OCI-LY7 (cell line): Measurements from ENCODE around the gene GJB4. TPM values are rescaled to one million over a fixed set of nuclear protein-coding genes. Genes with fewer than 3 reads are reported as not detected.

Experiments used
- BruUV-seq: library from RNA; stranded (reverse); fragments of 400-500 nt; replicated peaks from 2 replicates; lab custom pipeline; 2021; lab: Mats Ljungman, UMichigan
- CTCF ChIA-PET: fragments of 300-600 bp; sonication (Branson Sonifier 250); formaldehyde crosslinking; loops from one replicate; lab custom pipeline; 2022; ENCODE audit warnings: antibody characterized with exemption; ENCODE audit not compliant: unreplicated experiment; lab: Charles Lee
- POLR2A ChIA-PET: fragments of 300-600 bp; sonication (Branson Sonifier 250); formaldehyde crosslinking; loops from one replicate; lab custom pipeline; 2022; ENCODE audit warnings: antibody characterized with exemption; lab: Charles Lee
- DNase-seq: peaks from one replicate; pipeline ENCODE4 v3.0.0-alpha.2; 2015; ENCODE audit warnings: low spot score
- H2AFZ ChIP-seq: fragments of 200-600 bp; sonication (generic), shearing (Covaris generic); 2 replicates; pipeline ENCODE4 v1.6.1; 2014; ENCODE audit warnings: mild to moderate bottlenecking, antibody characterized with exemption, low read length, moderate library complexity
- H3K27ac ChIP-seq: fragments of 200-600 bp; sonication (generic); 2 replicates; pipeline ENCODE4 v1.5.1; 2014; ENCODE audit warnings: mixed run types, low read depth, mild to moderate bottlenecking, moderate library complexity, low read length, inconsistent platforms; ENCODE audit not compliant: poor library complexity, severe bottlenecking
- H3K36me3 ChIP-seq: fragments of 200-600 bp; sonication (generic); 2 replicates; pipeline ENCODE4 v1.6.1; 2014; ENCODE audit warnings: mild to moderate bottlenecking, antibody characterized with exemption, low read length, moderate library complexity, mixed read lengths; ENCODE audit not compliant: insufficient read depth
- H3K4me1 ChIP-seq: fragments of 200-600 bp; sonication (generic); 2 replicates; pipeline ENCODE4 v1.5.1; 2014; ENCODE audit warnings: mild to moderate bottlenecking, low read length; ENCODE audit not compliant: insufficient read depth, poor library complexity, severe bottlenecking
- H3K4me2 ChIP-seq: fragments of 200-600 bp; sonication (generic); 2 replicates; pipeline ENCODE4 v1.6.1; 2014; ENCODE audit warnings: mild to moderate bottlenecking, low read length
- H3K4me3 ChIP-seq: fragments of 200-600 bp; sonication (generic); 2 replicates; pipeline ENCODE4 v1.5.1; 2014; ENCODE audit warnings: mild to moderate bottlenecking, low read depth, low read length; ENCODE audit not compliant: poor library complexity, severe bottlenecking
- H3K79me2 ChIP-seq: fragments of 200-600 bp; sonication (generic); 2 replicates; pipeline ENCODE4 v1.6.1; 2016; ENCODE audit warnings: low read depth, mild to moderate bottlenecking, low read length, moderate library complexity, mixed read lengths; ENCODE audit not compliant: insufficient read depth
- H3K9me2 ChIP-seq: fragments of 200-600 bp; sonication (generic); 2 replicates; pipeline ENCODE4 v1.6.1; 2016; ENCODE audit warnings: mild to moderate bottlenecking, low read length, mixed read lengths; ENCODE audit not compliant: insufficient read depth
- H3K9me3 ChIP-seq: fragments of 200-600 bp; sonication (generic); 2 replicates; pipeline ENCODE4 v1.6.1; 2014; ENCODE audit warnings: mild to moderate bottlenecking, mixed run types, low read length, mixed read lengths
- H4K20me1 ChIP-seq: fragments of 200-600 bp; sonication (generic); 2 replicates; pipeline ENCODE4 v1.6.1; 2014; ENCODE audit warnings: mild to moderate bottlenecking, antibody characterized with exemption, low read length, moderate library complexity, mixed read lengths; ENCODE audit not compliant: insufficient read depth
- EZH2phosphoT487 ChIP-seq: fragments of 200-600 bp; sonication (generic); IDR thresholded peaks from 2 replicates; pipeline ENCODE4 v1.6.1; 2018; ENCODE audit warnings: low read depth, borderline replicate concordance, mild to moderate bottlenecking, mixed run types, antibody characterized with exemption, low read length, moderate library complexity, mixed read lengths
- intact Hi-C: fragments of 100-400 bp; cut with micrococcal nuclease; formaldehyde crosslinking; loops from one replicate; pipeline ENCODE4 v1.10.0; 2022; ENCODE audit not compliant: unreplicated experiment
- total RNA-seq, 2 experiments: library from RNA; depleted of rRNA in 1 of 2; stranded (reverse); fragments of >200 nt in 1 of 2; shearing (Covaris generic) in 1 of 2; gene quantifications; 2 replicates each; pipeline ENCODE4 v1.2.3, GENCODE V29; 2014 to 2022
- TF ChIP-seq, protein P1 (sequence below): fragments of 200-600 bp; sonication (generic); conservative IDR thresholded peaks from 2 replicates; pipeline ENCODE4 v1.5.1; 2014; ENCODE audit warnings: mild to moderate bottlenecking, antibody characterized with exemption, low read length, moderate library complexity, mixed read lengths

Gene GJB4
- total RNA-seq, 2 experiments from 2014 or later, result not detected

DNA sequence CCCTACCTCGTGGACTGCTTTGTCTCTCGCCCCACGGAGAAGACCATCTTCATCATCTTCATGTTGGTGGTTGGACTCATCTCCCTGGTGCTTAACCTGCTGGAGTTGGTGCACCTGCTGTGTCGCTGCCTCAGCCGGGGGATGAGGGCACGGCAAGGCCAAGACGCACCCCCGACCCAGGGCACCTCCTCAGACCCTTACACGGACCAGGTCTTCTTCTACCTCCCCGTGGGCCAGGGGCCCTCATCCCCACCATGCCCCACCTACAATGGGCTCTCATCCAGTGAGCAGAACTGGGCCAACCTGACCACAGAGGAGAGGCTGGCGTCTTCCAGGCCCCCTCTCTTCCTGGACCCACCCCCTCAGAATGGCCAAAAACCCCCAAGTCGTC lies 35.2 kb downstream of the GJB4 start:
- Histone ChIP-seq H3K79me2 (no peaks in the 10 kb centered on the region), H3K9me2 (no peaks in the 10 kb centered on the region), H2AFZ (no peak overlapping the region), H3K36me3 (no peaks in the 10 kb centered on the region), H3K27ac (no peak overlapping the region), H3K4me2 (no peak overlapping the region), H3K9me3 (no peaks in the 10 kb centered on the region), H4K20me1 (no peaks in the 10 kb centered on the region), H3K4me1 (no peaks in the 10 kb centered on the region), H3K4me3 (no peak overlapping the region)
- CTCF ChIA-PET, result no interaction called here
- intact Hi-C loops, result no loop called here
- TF ChIP-seq EZH2phosphoT487, result no peak
- TF ChIP-seq, protein P1, sequence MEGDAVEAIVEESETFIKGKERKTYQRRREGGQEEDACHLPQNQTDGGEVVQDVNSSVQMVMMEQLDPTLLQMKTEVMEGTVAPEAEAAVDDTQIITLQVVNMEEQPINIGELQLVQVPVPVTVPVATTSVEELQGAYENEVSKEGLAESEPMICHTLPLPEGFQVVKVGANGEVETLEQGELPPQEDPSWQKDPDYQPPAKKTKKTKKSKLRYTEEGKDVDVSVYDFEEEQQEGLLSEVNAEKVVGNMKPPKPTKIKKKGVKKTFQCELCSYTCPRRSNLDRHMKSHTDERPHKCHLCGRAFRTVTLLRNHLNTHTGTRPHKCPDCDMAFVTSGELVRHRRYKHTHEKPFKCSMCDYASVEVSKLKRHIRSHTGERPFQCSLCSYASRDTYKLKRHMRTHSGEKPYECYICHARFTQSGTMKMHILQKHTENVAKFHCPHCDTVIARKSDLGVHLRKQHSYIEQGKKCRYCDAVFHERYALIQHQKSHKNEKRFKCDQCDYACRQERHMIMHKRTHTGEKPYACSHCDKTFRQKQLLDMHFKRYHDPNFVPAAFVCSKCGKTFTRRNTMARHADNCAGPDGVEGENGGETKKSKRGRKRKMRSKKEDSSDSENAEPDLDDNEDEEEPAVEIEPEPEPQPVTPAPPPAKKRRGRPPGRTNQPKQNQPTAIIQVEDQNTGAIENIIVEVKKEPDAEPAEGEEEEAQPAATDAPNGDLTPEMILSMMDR, result no peak
- POLR2A ChIA-PET, result no interaction called here
- no TSS peak for BruUV-seq
- DNase-seq, result no peak

DNA sequence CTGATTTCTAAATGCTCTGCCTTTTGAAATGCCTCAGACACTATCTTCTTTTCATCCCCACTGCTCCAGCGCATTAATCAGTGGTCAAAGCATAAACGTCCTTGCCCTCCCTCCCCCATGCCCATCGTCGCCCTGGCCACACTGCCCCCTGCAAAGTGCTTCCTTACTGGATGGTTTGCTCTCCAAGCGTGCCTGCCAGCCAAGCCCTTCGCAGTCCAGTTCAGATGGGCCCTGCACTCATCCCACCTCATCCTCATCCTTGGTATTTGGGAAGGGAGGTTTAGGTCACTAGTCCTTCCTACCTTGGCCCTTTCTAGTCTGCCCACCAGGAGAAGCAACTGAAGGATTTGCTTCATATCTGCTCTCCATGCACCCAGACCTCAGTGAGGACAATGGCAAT lies 36.4 kb downstream of the GJB4 start:
- Histone ChIP-seq H3K27ac (no peak overlapping the region), H3K79me2 (no peaks in the 10 kb centered on the region), H3K4me1 (no peaks in the 10 kb centered on the region), H4K20me1 (no peaks in the 10 kb centered on the region), H3K4me2 (no peak overlapping the region), H3K36me3 (no peaks in the 10 kb centered on the region), H3K9me2 (no peaks in the 10 kb centered on the region), H2AFZ (no peak overlapping the region), H3K4me3 (no peak overlapping the region), H3K9me3 (no peaks in the 10 kb centered on the region)
- POLR2A ChIA-PET, result no interaction called here
- BruUV-seq, result no TSS peak
- DNase-seq, result no peak
- CTCF ChIA-PET, result no interaction called here
- intact Hi-C loops, result no loop called here
- no peak for TF ChIP-seq EZH2phosphoT487
- TF ChIP-seq, protein P1, result no peak

DNA sequence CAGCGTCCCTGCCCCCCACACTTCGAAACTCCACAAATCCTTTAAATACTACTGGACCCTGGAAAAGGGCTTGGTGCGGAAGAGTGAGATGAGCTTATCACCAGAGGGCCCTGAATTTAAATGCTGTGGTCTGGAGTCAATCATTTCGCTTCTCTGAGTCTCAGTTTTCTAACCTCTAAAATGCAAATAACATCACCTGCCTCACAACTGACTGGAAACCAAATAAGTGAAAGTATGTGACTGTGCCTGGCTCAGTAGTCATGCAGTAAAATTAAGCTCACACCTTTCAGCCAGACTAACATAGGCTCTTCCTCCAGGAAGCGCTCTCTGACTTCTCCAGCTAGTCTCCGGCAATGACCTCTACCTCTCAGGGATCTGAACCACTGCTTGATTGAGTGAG lies 37.5 kb downstream of the GJB4 start:
- no peak overlapping the region for H3K4me2 ChIP-seq
- no peaks in the 10 kb centered on the region for H3K9me3 ChIP-seq
- H3K9me2 ChIP-seq, result no peaks in the 10 kb centered on the region
- no peaks in the 10 kb centered on the region for H4K20me1 ChIP-seq
- no peak overlapping the region for H3K4me3 ChIP-seq
- ChIA-PET CTCF (no interaction called here), POLR2A (no interaction called here)
- no peaks in the 10 kb centered on the region for H3K4me1 ChIP-seq
- no TSS peak for BruUV-seq
- no peaks in the 10 kb centered on the region for H3K79me2 ChIP-seq
- no peaks in the 10 kb centered on the region for H3K36me3 ChIP-seq
- no peak overlapping the region for H2AFZ ChIP-seq
- DNase-seq, result no peak
- H3K27ac ChIP-seq, result no peak overlapping the region
- intact Hi-C loops, result no loop called here
- TF ChIP-seq EZH2phosphoT487, result no peak
- TF ChIP-seq, protein P1, result no peak
